ENCODE results near the gene ACP1.

ACP1 gene

DNA sequence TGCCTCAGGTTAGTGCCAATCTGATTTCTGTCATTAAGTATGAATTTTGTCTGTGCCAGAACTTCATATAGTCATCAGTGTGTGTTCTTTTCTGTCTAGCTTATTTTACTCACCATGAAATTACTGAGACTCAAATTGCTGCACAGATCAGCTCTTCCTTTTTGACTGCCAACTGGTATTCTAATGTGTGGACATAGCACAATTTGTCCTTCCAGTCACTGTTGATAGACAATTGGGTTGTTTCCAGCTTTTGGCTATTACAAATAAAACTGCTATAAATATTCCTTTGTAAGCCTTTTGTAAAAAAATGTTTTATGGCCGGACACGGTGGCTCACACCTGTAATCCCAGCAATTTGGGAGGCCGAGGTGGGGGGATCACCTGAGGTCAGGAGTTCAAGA, 8.7 kb upstream of the ACP1 start:
- DNase-seq, result no peak

DNA sequence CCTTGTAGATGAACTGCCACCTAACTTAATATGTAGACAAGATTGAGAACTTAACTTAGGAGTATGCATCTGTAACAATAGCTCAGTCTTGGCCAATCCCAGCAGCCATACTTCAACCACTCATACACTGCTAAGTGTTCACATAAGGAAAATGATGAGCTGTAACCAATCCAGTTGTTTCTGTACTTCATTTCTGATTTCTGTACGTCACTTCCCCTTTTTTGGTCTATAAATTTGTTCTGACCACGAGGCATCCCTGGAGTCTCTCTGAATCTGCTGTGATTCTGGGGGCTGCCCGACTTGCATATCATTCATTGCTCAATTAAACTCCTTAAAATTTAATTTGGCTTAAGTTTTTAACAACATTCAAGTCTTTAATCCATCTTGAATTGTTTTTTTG, 7.3 kb upstream of the ACP1 start:
- DNase-seq, result no peak

DNA sequence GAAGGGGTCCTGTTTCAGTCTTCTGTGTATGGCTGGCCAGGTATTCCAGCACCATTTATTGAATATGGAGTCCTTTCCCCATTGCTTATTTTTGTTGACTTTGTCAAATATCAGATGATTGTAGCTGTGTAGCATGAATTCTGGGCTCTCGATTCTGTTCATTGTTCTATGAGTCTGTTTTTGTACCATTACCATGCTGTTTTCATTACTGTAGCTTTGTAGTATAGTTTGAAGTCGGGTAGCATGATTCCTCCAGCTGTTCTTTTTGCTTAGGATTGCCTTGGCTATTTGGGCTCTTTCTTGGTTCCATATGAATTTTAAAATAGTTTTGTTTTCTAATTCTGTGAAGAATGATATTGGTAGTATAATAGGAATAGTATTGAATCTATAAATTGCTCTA, 6.9 kb upstream of the ACP1 start:
- no peak for DNase-seq

DNA sequence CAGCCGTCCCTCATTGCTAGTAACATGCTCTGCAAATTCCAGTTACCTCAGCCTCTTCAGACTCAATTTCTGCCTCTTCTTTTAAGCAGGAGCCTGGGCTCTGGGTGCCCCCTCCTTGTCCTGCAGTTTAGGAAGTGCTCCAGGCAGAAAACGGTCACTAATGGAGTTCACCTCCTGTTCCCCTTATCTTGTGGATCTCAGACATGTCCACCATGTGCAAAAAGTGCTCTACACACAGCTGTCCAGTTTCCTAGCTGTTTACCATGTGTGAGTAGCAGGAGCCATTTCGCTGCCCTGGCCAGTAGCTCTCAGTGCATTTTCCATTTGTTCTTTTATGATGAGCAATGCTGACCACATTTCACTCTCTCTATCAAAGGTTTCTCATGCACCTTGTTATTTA, 5.8 kb upstream of the ACP1 start:
- no peak for DNase-seq

DNA sequence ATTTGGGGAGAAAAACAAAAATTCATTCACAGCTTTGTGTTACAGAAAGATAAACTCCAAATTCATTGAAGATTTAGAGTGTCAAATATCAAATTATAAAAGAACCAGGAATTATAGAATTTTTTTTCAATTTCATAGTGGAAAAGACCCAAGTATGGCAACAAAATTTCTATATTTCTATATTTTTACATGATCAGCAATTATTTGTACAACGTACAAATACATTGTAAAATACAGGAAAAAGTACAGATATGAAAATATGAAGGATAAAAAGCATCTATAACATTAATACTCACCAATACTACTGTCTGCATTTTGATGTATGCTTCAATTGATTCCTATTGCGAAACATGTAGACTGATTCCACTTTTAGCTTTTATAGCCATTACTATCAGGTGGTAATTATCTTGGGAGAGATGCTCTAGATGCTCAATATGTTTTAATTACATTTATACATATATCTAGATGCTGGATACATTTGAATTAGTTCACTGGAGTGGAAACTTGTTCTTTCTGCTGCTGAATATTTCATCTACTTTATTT, 4.9 kb upstream of the ACP1 start:
- no peak for DNase-seq

DNA sequence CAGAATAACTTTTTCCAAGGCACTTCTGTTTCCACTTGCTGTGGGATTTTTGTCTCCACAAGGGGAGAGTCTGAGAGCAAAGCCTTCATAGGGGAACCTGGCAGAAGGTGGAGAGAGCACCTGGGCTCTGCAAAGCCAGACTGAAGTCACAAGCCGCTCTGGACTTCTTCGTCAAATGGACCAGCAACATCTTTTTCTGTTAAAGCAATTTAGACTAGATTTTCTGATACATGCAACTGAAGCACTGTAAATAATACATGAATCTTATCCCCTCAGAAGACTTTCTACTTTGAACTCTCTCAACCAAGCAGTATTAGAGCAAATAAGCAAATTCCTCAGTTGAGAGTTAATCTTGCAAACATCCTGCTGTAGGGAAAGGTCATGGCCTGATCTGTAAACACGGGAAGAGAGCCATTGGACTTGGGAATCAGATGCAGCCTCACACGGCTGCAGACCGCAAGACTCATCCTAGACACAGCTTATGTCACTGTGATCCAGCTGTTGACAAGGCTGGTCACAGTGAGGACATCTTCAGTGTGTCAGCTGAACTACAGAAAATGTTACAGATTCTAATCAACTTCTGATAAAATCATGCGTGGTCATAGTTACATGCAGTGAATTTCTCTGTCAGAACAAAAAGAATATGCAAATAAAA, 4.1 kb upstream of the ACP1 start:
- DNase-seq, result no peak

DNA sequence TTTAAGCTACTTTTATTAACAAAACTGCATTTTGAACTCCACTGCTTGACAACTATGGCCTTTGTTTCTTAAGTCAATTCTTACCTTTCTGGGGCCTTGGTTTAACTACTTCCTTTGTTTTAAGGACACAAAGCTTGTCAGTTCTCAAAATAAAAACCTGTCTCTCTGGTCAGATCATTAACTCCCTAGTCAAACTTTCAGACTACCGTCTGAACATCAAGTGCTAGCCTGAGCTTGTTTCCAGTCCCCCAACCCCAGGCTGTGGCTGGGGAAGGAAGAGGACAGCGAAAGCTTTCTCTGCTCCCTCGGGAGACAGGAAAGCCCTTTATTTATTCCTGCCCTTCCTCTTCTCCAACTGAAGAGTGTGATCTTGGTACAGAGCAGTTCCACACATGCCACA, 2.6 kb upstream of the ACP1 start:
- no peak for DNase-seq

DNA sequence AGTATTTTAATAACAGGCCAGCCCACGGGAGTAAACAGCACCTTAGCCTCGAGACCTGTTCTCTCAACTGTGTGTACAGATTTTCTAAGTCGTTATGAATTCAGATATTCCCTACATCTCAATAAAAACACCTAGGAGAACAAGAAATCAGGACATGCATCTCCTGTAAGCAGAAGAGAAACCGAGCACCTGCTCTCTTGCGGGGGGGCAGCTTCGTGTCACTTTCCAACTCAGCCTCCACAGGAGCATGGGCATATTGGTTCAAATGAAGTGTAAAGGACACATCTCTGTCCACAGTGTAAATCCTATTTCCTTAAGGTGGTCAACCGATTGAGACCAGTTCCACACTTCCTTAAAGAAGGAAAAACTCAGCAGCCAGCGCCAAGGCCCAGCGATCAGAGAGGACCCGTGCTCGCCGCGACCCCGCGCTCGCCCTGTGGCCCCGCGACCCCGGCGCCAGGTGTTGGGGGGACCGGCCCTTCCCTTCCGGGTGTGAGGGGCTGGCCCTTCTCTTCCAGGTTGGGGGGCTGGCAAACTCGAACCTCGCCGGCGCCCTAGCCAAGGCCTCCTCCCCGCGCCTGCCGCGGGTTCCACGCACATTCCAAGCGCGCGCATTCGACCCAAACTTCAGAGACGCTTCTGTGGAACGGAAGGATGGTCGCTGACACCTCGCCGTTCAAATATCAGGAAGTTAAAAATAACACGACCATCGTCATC, 1.6 kb upstream of the ACP1 start:
- no peak for DNase-seq

DNA sequence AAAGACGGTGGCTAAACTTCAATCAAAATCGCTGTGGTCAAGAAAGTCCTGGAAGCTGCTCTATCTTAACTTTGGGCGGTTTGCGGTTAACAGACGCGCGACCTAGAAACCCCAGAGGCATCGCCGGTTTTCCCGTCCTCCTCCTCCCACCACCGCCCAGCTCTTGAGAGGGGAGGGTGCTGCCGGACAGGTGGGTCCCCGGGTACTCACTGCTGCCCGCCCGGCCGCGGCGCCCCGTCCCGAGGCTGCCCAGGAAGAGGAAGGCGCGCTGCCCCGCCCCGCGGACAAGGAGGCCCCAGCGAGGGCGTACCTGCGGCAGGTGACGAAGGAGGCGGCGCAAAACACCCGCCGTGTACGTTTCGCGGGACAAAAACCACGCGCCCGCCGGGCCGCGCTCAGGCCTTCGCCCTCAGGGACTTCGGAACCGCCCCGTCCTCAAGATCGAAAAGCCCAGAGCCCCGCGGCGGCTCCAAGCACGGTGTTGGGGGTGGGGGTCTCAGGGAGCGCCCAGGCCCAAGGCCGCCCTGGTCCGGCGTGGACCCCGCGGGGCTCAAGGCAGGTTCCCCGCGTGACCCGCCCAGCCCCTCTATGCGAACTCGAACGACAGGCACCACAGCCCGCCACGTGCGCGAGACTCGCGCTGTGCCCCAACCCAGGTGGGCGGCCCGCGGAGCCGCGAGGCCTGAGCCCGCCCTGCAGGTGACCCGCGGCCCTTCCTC, 814 bp upstream of the ACP1 start, which contains the start of gene SH3YL1:
Gene SH3YL1, minus strand, starts transcription at position 259 of the 719 bp plus-strand sequence. Its CDS starts 48 bp downstream, at position 211.
- DNase-seq, result peak; percentile 5

DNA sequence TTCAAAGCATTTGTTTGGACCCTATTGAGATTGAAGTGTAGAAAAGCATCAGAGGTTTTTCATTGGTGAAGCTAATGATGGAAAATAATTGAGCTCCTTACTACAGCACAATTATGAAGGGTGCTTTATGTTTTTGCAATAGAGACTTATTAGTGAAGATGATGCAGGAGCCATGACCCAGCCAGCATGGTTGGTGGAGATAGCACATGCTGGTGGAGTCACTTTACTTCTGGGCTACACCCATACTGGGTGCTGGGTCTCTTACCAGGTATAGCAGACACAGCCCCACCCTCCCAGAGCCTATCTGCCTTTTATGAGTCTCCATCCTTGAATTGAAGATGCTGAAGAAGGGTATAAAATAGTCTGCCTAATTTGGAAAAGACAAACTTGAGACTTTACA, 3.6 kb downstream of the ACP1 start:
- no peak for DNase-seq

DNA sequence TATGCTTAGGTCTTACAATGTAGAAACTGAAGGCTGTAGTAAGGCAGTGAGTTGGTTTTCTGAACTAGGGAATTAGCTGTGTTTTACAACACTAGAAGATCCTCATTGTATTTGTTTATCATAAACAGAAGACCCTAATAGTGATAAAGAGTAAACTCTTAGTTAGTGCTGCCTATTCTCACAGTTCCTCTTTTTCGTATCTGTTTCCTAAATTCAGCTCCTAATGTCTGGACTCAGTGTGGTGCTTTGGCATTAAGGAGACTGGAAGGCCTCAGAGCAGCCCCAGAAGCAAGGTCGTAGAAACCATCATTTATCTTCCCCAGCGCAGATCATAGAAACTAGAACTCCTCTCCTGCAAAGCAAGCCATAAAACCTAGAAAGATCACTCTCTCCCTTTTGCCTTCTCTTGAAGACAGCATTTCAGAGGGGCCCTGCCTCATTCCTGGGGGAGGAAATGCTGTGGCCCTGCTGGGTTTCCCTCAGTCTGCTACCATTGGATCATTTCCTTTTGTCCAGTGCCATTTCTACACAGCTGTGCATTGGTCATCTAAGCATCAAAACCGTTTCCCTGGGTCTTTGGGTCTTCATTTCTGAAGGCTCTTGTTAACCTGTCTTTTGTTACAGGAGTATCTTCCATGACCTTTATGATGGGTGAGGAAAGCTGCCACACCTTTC, 4.7 kb downstream of the ACP1 start:
- no peak for DNase-seq

DNA sequence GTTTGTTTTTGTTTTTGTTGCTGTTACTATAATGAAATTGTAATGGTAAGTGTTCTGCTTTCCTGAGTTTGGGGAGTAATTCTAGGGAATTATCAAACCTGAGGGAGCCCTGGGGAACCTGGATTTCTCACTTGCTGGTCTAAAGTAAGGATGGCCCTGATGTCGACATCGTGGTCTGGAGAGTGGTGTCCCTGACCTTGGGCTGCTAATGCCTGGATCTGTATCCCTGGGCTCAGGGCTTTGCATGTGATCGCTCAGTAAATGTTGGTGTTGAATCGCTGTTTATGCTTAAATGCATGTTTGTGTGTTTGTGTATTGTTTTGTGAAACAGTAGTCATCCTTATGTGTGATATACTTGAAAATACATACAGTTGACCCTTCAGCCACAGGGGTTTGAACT, 6.1 kb downstream of the ACP1 start:
- DNase-seq, result no peak

DNA sequence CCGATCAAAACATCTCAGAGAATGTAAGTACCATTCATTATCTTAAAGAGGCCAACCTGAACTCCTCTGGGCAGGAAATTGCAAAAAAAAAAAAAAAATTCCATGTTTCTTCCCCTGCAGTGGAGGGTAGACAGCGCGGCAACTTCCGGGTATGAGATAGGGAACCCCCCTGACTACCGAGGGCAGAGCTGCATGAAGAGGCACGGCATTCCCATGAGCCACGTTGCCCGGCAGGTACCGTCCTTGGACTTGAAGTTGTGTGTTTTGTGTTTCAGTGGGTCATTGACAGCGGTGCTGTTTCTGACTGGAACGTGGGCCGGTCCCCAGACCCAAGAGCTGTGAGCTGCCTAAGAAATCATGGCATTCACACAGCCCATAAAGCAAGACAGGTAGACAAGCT, 7.2 kb downstream of the ACP1 start:
- no peak for DNase-seq

DNA sequence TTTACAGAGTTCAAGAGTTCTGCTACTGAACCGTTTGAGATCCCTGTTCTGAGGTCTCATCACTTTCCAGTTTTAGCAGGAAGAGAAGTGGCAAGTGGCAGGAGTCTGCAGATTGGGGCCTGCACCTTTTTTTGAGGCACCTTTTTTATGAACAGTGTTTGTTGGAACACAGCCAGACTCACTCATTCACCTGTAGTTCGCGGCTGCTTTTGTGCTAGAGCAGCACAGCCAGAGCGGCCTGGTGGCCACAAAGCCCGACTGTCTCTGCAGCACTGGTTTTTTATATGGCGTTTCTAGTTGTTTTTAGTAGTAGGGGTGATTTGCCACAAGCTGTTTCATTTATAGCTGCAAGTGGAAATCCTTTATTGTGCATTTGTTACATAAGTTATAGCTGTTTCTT, 8.6 kb downstream of the ACP1 start:
- no peak for DNase-seq

DNA sequence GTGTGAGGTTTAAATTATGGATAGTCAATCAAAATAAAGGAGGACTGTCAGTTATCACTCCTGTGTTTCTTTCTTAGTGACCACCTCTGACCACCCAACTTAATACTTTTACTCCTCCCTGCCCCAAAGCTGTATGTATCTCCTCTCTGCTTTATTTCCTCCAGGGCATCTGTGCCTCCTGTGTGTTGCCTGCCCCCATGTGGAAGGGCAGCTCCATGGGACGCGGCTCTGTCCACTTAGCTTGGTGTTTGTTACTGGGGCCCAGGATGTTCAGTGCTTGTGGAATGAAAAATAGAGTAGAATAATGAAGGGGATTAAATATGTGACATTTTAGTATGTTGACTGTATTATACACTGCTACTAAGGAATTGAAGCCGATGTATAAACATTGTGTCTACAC, 9.8 kb downstream of the ACP1 start:
- no peak for DNase-seq

DNA sequence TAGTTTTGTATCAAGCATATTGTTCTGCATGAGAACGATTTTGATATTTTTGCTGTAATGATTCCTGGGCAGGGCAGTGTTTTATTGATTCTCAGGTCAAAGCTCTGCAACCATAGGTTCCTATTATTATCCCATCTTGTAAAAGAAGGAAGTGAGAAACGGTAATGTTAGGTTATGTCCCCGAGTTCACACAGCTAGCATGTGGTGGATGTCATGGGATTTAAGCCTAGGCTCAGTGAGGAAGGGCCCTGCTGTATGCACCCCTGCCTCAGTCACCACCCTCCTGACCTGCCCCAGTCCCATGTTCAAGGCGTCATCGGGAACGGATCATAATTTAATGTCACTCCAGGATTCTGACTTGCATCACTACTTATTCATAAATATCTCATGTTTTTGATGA, 10.7 kb downstream of the ACP1 start:
- DNase-seq, result no peak

DNA sequence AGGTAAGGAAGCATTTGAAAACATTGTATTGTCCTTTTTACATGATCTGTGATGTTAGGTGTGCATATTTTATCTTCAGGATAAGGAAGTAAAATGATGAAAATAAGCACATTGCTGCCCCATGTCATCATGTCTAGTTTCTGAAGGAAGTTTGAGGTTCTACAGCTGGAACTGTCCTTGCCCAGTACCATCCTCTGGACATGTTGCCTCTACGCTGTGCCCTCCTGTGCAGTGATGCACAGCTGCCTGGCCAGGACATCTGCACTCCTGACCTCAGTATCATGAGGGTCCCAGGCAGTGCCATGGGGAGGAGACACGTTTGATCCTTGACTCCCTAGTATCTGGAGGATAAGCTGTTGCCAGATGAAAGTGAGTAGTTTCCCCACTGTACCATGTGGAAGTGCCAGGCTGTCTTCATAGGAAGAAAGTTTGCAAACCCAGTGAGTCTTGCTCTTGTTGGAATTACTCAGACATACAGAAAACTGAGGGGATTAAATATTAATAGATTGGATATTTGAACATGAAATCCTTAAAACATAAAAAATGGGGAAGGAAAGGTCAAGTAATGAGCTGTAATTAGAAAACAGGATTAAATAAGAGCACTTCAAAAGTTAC, 13.7 kb downstream of the ACP1 start:
- no peak for DNase-seq

DNA sequence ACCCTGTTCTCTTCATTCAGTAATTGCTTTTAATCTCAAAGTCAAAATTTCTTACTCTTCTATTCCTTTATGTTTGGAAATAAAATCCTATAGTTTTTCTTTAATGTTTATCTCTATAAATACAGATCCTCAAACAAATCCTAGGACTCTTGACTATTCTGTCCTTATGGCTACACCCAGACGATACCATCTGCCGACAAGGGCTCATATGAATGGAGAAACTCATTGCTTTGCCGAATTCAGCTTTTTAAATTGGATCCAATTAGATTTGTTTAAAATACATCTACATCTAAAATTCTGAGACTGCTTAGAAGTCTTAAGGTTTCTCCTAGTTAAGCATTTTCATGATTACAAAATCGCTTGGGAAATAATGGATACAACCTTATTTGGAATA, 14.2 kb downstream of the ACP1 start:
- no peak for DNase-seq

DNA sequence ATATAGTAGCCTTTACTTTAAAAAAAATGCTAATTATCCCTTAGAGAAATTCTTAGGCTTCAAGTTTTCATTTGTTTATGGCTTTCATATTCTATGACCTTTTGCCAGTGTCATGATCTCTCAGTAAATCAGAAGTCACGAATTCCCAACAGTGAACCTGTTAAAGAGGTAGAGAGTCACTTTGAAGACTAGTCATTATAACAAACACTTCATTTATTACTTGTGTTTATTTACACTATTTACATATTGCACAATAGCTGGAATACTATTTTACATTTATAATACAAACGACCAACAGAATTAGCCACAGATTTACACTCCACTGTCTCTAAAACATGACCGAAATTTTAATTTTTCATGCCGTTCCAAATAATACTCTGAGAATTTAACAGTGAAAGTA, 14.6 kb downstream of the ACP1 start:
- no peak for DNase-seq

DNA sequence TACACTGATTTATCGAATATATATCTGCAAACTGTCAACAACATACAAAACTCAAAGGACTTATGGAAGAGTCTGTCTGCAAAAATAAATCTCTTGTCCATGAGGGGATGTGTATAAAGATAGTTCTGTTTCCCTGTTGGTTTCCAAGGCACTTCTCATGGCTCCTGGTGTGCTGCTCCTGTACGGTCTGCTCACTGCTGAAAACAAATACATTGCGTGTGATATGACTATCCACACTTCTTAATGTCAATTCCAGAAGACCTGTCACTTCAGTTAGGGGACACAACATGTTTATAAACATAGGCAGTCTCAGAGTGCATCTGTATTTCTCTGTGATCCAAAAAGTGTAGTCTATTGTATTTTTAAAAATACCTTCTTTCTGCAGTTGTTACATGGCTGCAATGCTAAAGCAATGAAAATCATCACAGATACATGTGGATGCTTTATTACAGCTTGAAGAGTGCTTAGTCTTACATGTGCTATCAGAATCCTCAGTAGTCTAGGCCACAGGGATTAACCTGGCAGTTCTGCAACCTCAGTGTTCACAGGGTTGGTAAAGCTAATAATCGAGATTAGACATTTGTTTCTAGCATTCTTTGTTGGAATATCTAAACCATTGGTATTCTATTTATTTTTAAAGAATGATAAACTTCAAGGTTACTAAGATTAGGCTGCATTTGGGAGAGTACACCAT, 15.4 kb downstream of the ACP1 start:
- DNase-seq, result no peak

DNA sequence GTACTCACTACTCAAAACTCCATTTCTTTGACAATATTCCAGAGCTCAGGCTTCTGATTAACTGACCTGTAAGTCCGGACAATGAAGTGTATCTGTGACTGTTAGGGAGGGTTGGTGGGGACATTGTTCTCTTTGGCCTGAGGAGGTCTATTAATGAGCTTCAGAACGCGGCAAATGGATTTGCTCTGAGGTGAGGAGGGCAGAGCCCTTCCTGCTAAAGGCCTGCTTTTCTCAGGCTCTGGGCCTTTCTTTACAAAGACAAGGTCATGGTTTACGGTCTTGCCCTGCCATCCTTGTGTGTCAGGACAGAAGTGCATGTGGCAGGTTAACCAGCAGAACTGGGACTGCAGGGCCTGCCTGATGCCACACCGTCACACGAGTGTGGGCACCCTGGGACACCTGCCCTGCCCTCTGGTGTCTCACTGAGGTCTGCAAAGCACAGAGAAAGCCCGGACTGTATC, 15.9 kb downstream of the ACP1 start:
- no peak for DNase-seq

DNA sequence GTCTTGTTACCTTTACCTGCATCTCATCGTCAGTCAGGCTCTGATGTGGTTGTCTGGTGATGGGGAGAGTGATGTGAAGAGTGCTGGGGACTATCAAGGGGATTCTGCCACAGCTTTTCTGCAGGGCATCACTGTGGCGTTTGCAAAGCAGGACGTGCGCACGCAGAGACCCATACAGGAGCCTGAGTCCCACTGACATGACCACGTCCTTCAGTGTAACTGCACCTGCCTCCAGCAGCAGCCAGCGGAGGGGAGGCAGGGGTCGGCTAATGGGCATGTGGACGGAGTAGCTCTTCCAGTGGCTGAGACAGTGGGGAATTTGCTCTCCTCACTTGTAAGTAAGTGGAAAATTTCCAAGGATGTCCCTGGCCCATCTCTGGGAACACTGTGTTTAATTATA, 16.6 kb downstream of the ACP1 start:
- no peak for DNase-seq

Measured in kidney glomerular epithelial cell (primary cell).